Mucosa of descending colon (tissue), 3 donors: ENCODE measurements around the gene SLIT1. TPM values are rescaled to one million over a fixed set of nuclear protein-coding genes. Genes with fewer than 3 reads are reported as not detected.

ENCODE experiments used
- ATAC-seq: fragments of 200-7000 bp; cut with Tn5 transposase; one replicate; pipeline ENCODE4 v1.9.1; 2020; ENCODE audit warnings: mild to moderate bottlenecking, moderate library complexity
- DNase-seq, 3 donors: peaks; one replicate each; pipeline ENCODE4 v3.0.0-alpha.2; 2020
- H3K36me3 ChIP-seq: fragments of 200-600 bp; one replicate; pipeline ENCODE4 v1.8.0; 2021; ENCODE audit warnings: low read depth, mild to moderate bottlenecking
- H3K4me1 ChIP-seq: fragments of 200-600 bp; one replicate; pipeline ENCODE4 v1.8.0; 2021; ENCODE audit warnings: low read depth, mild to moderate bottlenecking
- H3K4me3 ChIP-seq: fragments of 200-600 bp; one replicate; pipeline ENCODE4 v1.8.0; 2021; ENCODE audit warnings: mild to moderate bottlenecking
- H3K9me3 ChIP-seq: fragments of 200-600 bp; one replicate; pipeline ENCODE4 v1.8.0; 2021; ENCODE audit warnings: mild to moderate bottlenecking
- CTCF ChIP-seq: fragments of 200-600 bp; IDR thresholded peaks from one replicate; pipeline ENCODE4 v1.8.0; 2022; ENCODE audit warnings: antibody characterized with exemption, mild to moderate bottlenecking
- intact Hi-C, 2 donors: fragments of 100-400 bp; cut with DNase I in 1 of 2; cut with micrococcal nuclease in 1 of 2; formaldehyde crosslinking; loops; one replicate each; pipeline versions ENCODE4 v1.11.0 to v1.11.1; 2022; cut with DNase I, micrococcal nuclease
- total RNA-seq, 3 donors: library from RNA; stranded (reverse); fragmentation: NEBNext Ultra II Directional in 2 of 3; extraction: Animal tissue kit (Norgen Biotek cat#: 25700) in 2 of 3; gene quantifications; one replicate each; pipeline versions ENCODE4 v1.2.1 to v1.2.4, GENCODE V29; 2021 to 2023
- donor health status: DM: no; HTN: no; CAD: no; lungs with moderate emphysema.
- donor health status: DM: no; HTN: no; CAD: no.
- donor health status: DM: no; HTN: yes; CAD: no.

Gene SLIT1
- total RNA-seq, 3 donors from 2014 or later, result 0.17 to 1.1 (median 0.24) TPM

- no peaks in the 10 kb centered on the region for H3K4me1 ChIP-seq
- no peak for ATAC-seq
- DNase-seq, result no peak
- no peak overlapping the region for H3K4me3 ChIP-seq
- intact Hi-C loops, result no loop called here
- H3K36me3 ChIP-seq, result no peaks in the 10 kb centered on the region
- H3K9me3 ChIP-seq, result no peaks in the 10 kb centered on the region
- no peak for TF ChIP-seq CTCF
Measured at GRCh38 chr10:97220355-97220754, 34.6 kb upstream of the SLIT1 start.

GRCh38 chr10:97217299-97217698 lies 31.5 kb upstream of the SLIT1 start:
- no peaks in the 10 kb centered on the region for H3K9me3 ChIP-seq
- ATAC-seq (no peak), DNase-seq (no peak)
- no peak for TF ChIP-seq CTCF
- intact Hi-C loops, result no loop called here
- H3K4me3 ChIP-seq, result no peak overlapping the region
- no peaks in the 10 kb centered on the region for H3K4me1 ChIP-seq
- H3K36me3 ChIP-seq, result no peaks in the 10 kb centered on the region

GRCh38 chr10:97215619-97216260 lies 30.0 kb upstream of the SLIT1 start:
- no peaks in the 10 kb centered on the region for H3K9me3 ChIP-seq
- no peak overlapping the region for H3K4me3 ChIP-seq
- no peaks in the 10 kb centered on the region for H3K36me3 ChIP-seq
- ATAC-seq (no peak), DNase-seq (no peak)
- no peaks in the 10 kb centered on the region for H3K4me1 ChIP-seq
- TF ChIP-seq CTCF, result no peak
- intact Hi-C loops, result no loop called here

GRCh38 chr10:97213431-97213830 lies 27.7 kb upstream of the SLIT1 start:
- Histone ChIP-seq H3K4me3 (no peak overlapping the region), H3K36me3 (no peaks in the 10 kb centered on the region), H3K9me3 (no peaks in the 10 kb centered on the region), H3K4me1 (no peaks in the 10 kb centered on the region)
- intact Hi-C loops, result no loop called here
- DNase-seq (no peak), ATAC-seq (no peak)
- TF ChIP-seq CTCF, result no peak

- no peak for TF ChIP-seq CTCF
- no peak for ATAC-seq
- no peak for DNase-seq
- intact Hi-C loops, result no loop called here
- Histone ChIP-seq H3K9me3 (no peaks in the 10 kb centered on the region), H3K4me1 (no peaks in the 10 kb centered on the region), H3K36me3 (no peaks in the 10 kb centered on the region), H3K4me3 (no peak overlapping the region)
Measured at GRCh38 chr10:97211229-97211628, 25.5 kb upstream of the SLIT1 start.

GRCh38 chr10:97210543-97210960 lies 24.8 kb upstream of the SLIT1 start:
- Histone ChIP-seq H3K9me3 (no peaks in the 10 kb centered on the region), H3K36me3 (no peaks in the 10 kb centered on the region), H3K4me3 (no peak overlapping the region), H3K4me1 (no peaks in the 10 kb centered on the region)
- DNase-seq, result peak in 2 of 3 donors; percentile 68 to 86
- peak; percentile 86 for TF ChIP-seq CTCF
- intact Hi-C loops, result no loop called here
- peak; percentile 75 for ATAC-seq
